ENCODE results near the gene RASGRF1. TPM values are rescaled to one million over a fixed set of nuclear protein-coding genes. Genes with fewer than 3 reads are reported as not detected.

Gene RASGRF1
- total RNA-seq, 3 donors from 2014 or later, result 0.22 to 0.35 TPM; not detected in 1

- DNase-seq, result no peak
- intact Hi-C loops (cut with DNase I, micrococcal nuclease), result no loop called here
These were observed 106.5 kb downstream of the RASGRF1 start for GRCh38 chr15:78984041-78984440.

GRCh38 chr15:78983146-78983918 is 107.2 kb downstream of the RASGRF1 start:
- Histone ChIP-seq H3K4me1 (ENCODE audit: low read depth) (no peaks in the 10 kb centered on the region), H3K9me3 (no peaks in the 10 kb centered on the region), H3K4me3 (no peak overlapping the region), H3K36me3 (ENCODE audit: low read depth) (no peaks in the 10 kb centered on the region)
- ATAC-seq (no peak), DNase-seq (no peak)
- intact Hi-C loops (cut with DNase I, micrococcal nuclease), result no loop called here
- TF ChIP-seq CTCF (IDR thresholded peaks at IDR 0.05), result no peak

More at GRCh38 chr15:78984041-78984440, 106.5 kb downstream of the RASGRF1 start:
- Histone ChIP-seq H3K36me3 (ENCODE audit: low read depth) (no peaks in the 10 kb centered on the region), H3K9me3 (no peaks in the 10 kb centered on the region), H3K4me1 (ENCODE audit: low read depth) (no peaks in the 10 kb centered on the region), H3K4me3 (no peak overlapping the region)
- ATAC-seq, result no peak
- TF ChIP-seq CTCF (IDR thresholded peaks at IDR 0.05), result no peak

GRCh38 chr15:78982736-78983135 is 107.8 kb downstream of the RASGRF1 start:
- ATAC-seq (no peak), DNase-seq (no peak)
- Histone ChIP-seq H3K4me1 (ENCODE audit: low read depth) (no peaks in the 10 kb centered on the region), H3K36me3 (ENCODE audit: low read depth) (no peaks in the 10 kb centered on the region), H3K9me3 (no peaks in the 10 kb centered on the region), H3K4me3 (no peak overlapping the region)
- no peak for TF ChIP-seq CTCF (IDR thresholded peaks at IDR 0.05)
- intact Hi-C loops (cut with DNase I, micrococcal nuclease), result no loop called here

- DNase-seq (no peak), ATAC-seq (no peak)
- Histone ChIP-seq H3K9me3 (no peaks in the 10 kb centered on the region), H3K36me3 (ENCODE audit: low read depth) (no peaks in the 10 kb centered on the region), H3K4me1 (ENCODE audit: low read depth) (no peaks in the 10 kb centered on the region), H3K4me3 (no peak overlapping the region)
- no peak for TF ChIP-seq CTCF (IDR thresholded peaks at IDR 0.05)
- intact Hi-C loops (cut with DNase I, micrococcal nuclease), result no loop called here
These were observed 108.9 kb downstream of the RASGRF1 start for GRCh38 chr15:78981532-78982313.

GRCh38 chr15:78979456-78980320 is 110.9 kb downstream of the RASGRF1 start:
- DNase-seq (peak in 1 of 3 donors; percentile 84), ATAC-seq (peak; percentile 75)
- no peaks in the 10 kb centered on the region for H3K36me3 ChIP-seq (ENCODE audit: low read depth)
- H3K9me3 ChIP-seq, result no peaks in the 10 kb centered on the region
- intact Hi-C loops (cut with DNase I, micrococcal nuclease), result no loop called here
- peak; percentile 43 for TF ChIP-seq CTCF (IDR thresholded peaks at IDR 0.05)
- no peak overlapping the region for H3K4me3 ChIP-seq
- no peaks in the 10 kb centered on the region for H3K4me1 ChIP-seq (ENCODE audit: low read depth)
